HG03025 (cell line): ENCODE measurements around the gene IRAK4.

ENCODE experiments used
- ATAC-seq: cut with Tn5 transposase; IDR thresholded peaks from one replicate; pipeline ENCODE4 v1.9.1; 2021; ENCODE audit warnings: mild to moderate bottlenecking, moderate library complexity; ENCODE audit not compliant: unreplicated experiment, low FRiP score

Gene IRAK4

DNA sequence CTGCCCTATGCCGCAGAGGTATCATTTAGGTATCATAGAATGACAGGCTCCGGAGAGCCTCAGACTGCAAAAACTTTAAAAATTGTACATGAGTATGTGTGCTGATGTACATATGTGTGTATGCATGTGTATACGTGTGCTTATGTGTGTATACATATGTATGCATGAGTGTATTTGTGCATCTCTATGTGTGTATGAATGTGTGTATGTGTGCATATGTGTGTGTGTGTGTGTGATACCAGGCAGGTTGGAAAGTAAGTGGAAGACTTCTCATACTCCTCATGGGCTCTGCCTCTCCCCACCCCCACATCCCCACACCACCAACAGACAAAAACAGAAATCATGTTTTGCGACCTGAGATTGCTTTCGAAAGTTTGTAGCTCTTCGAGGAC lies 76.5 kb downstream of the IRAK4 start:
- peak; percentile 8 for ATAC-seq

DNA sequence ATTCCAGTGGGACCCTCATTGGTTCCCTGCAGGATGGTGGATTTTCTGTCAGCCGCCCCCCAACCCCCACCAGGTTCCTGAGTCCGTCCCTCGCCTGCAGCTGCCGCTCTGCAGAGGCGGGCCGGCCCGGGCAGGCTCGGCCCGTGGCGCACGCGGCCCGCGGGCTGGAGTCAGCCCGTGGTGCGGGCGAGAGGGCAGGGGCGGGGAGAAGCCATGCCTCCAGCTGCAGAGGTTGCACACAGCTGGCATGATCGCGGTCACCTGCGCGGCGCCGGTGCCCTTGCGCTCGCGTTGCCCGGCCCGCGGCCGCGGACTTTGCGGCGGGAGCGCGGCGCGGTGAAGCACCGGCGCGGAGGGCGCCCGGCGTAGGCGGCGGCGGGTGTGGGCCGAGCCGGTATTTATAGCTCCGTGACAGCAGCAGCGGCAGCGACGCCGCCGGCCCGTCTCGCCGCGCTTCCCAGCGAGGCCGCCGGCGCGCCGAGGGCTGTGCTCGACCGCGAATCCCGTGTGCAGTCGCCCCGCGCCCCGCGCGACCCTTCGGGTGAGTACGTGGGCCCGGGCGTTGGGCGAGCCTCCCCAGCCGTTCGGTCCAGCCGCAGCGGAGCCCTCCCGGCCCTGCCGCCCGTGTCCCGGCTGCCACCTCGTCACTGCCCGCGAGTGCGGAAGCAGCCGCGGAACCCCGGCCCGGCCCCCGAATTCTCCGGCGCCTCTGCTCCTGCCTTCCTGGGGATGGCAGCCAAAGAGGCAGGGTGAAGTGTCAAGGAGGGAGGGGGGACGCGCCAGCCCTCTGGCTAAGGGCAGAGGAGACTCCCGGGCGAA lies 77.1 kb downstream of the IRAK4 start, which contains the start of gene TMEM117:
TMEM117 (plus strand) TSS at position 426 of the 819 bp plus-strand sequence.
- peak; percentile 80 for ATAC-seq

DNA sequence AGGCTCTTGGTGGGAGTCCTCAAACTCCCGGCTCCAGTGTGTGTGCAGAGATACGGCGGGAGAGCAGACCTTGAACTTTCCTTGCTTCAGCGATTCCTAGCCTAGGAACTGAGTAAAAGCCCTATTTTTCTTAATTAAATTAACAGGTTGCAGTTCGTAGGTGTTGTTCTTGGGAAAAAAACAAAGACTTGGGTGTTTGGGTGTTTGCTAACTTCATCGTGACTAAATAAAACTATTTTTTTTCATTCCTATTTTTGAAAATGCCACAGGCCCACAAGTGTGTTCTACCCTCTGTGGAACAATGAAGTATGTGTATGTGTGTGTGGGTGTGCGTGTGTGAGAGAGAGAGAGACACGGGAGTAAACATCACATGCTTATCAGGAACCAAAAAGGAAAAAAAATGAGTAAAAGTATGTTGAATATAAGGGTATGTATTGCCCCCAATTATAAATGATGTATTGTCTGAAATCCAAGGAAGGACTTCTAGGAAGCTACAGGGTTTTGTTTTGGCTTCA lies 77.8 kb downstream of the IRAK4 start:
- ATAC-seq, result peak; percentile 20
